Liver (tissue), 9 donors: Measurements from ENCODE around the gene RASL12. TPM values are rescaled to one million over a fixed set of nuclear protein-coding genes. Genes with fewer than 3 reads are reported as not detected.

Experiments
- DNase-seq: peaks from one replicate; pipeline ENCODE4 v3.0.0-alpha.2; 2017; ENCODE audit warnings: low spot score
- H3K27ac ChIP-seq, 2 donors: one replicate each; pipeline ENCODE4 v1.7.0; 2013; ENCODE audit warnings: inconsistent platforms in 2 of 2, low read length in 2 of 2, control low read depth in 1 of 2, low read depth in 1 of 2, mild to moderate bottlenecking in 1 of 2
- H3K27me3 ChIP-seq, 4 donors: one replicate each; pipeline versions ENCODE4 v1.6.1 to v1.7.0; 2013; ENCODE audit warnings: low read length in 3 of 4, inconsistent platforms in 1 of 4, mild to moderate bottlenecking in 1 of 4, moderate library complexity in 1 of 4; ENCODE audit not compliant: control insufficient read depth in 4 of 4, insufficient read depth in 4 of 4
- H3K36me3 ChIP-seq, 4 donors: one replicate each; pipeline versions ENCODE4 v1.6.1 to v1.7.0; 2013; ENCODE audit warnings: low read length in 3 of 4, mild to moderate bottlenecking in 3 of 4, low read depth in 1 of 4, moderate library complexity in 1 of 4; ENCODE audit not compliant: control insufficient read depth in 4 of 4, insufficient read depth in 3 of 4
- H3K4me1 ChIP-seq, 4 donors: one replicate each; pipeline versions ENCODE4 v1.6.1 to v1.7.0; 2013; ENCODE audit warnings: low read length in 3 of 4, mild to moderate bottlenecking in 3 of 4, moderate library complexity in 1 of 4; ENCODE audit not compliant: control insufficient read depth in 4 of 4, insufficient read depth in 4 of 4
- H3K4me3 ChIP-seq, 3 donors: one replicate each; pipeline versions ENCODE4 v1.6.1 to v1.7.0; 2013; ENCODE audit warnings: low read length in 3 of 3, control low read depth in 1 of 3, low read depth in 1 of 3, mild to moderate bottlenecking in 1 of 3
- H3K9ac ChIP-seq, 2 donors: one replicate each; pipeline ENCODE4 v1.7.0; 2013; ENCODE audit warnings: low read length in 2 of 2, mild to moderate bottlenecking in 2 of 2, moderate library complexity in 2 of 2, control low read depth in 1 of 2, low read depth in 1 of 2
- H3K9me3 ChIP-seq, 4 donors: one replicate each; pipeline versions ENCODE4 v1.6.1 to v1.7.0; 2013; ENCODE audit warnings: low read length in 3 of 4; ENCODE audit not compliant: control insufficient read depth in 4 of 4
- EGR1 ChIP-seq, 2 donors: IDR thresholded peaks; 2 replicates each; pipeline ENCODE4 v1.6.1; 2016 to 2018; ENCODE audit warnings: antibody characterized with exemption in 2 of 2, low read depth in 2 of 2
- FOXA1 ChIP-seq: IDR thresholded peaks from 2 replicates; pipeline ENCODE4 v1.6.1; 2016; ENCODE audit warnings: antibody characterized with exemption
- FOXA2 ChIP-seq: IDR thresholded peaks from 2 replicates; pipeline ENCODE4 v1.6.1; 2016; ENCODE audit warnings: antibody characterized with exemption
- GABPA ChIP-seq, 2 donors: IDR thresholded peaks in 1 of 2; conservative IDR thresholded peaks in 1 of 2; 2 replicates each; pipeline ENCODE4 v1.6.1; 2016; ENCODE audit warnings: antibody characterized with exemption in 2 of 2, mild to moderate bottlenecking in 1 of 2, moderate library complexity in 1 of 2
- HNF4A ChIP-seq, 2 donors: conservative IDR thresholded peaks; 2 replicates each; pipeline ENCODE4 v1.6.1; 2016; ENCODE audit warnings: antibody characterized with exemption in 2 of 2, mild to moderate bottlenecking in 2 of 2
- HNF4G ChIP-seq: IDR thresholded peaks from 2 replicates; pipeline ENCODE4 v1.6.1; 2016; ENCODE audit warnings: antibody characterized with exemption
- JUND ChIP-seq, 2 donors: IDR thresholded peaks; 2 replicates each; pipeline ENCODE4 v1.6.1; 2016; ENCODE audit warnings: antibody characterized with exemption in 2 of 2
- NR2F2 ChIP-seq: IDR thresholded peaks from 2 replicates; pipeline ENCODE4 v1.6.1; 2016; ENCODE audit warnings: antibody characterized with exemption
- RAD21 ChIP-seq, 2 donors: IDR thresholded peaks; 2 replicates each; pipeline ENCODE4 v1.6.1; 2016; ENCODE audit warnings: antibody characterized with exemption in 2 of 2, mild to moderate bottlenecking in 2 of 2
- RXRA ChIP-seq, 2 donors: IDR thresholded peaks; 2 replicates each; pipeline ENCODE4 v1.6.1; 2017 to 2018; ENCODE audit warnings: antibody characterized with exemption in 2 of 2, mild to moderate bottlenecking in 1 of 2
- SP1 ChIP-seq: IDR thresholded peaks from 2 replicates; pipeline ENCODE4 v1.6.1; 2018; ENCODE audit warnings: antibody characterized with exemption, mild to moderate bottlenecking
- TAF1 ChIP-seq: conservative IDR thresholded peaks from 2 replicates; pipeline ENCODE4 v1.6.1; 2016; ENCODE audit warnings: antibody characterized with exemption, mild to moderate bottlenecking
- YY1 ChIP-seq: IDR thresholded peaks from 2 replicates; pipeline ENCODE4 v1.6.1; 2016; ENCODE audit warnings: antibody characterized with exemption, mild to moderate bottlenecking
- WGBS: extraction: QIAGEN DNeasy Blood & Tissue Kit; methylation state at CpG from one replicate; pipeline ENCODE4 v1.1.7; 2013; 5-methylcytosine and 5-hydroxymethylcytosine counted together
- polyA plus RNA-seq, 2 donors: library from polyadenylated mRNA; stranded (reverse) in 1 of 2; unstranded in 1 of 2; fragments of 200-250 nt in 1 of 2; fragments of >200 nt in 1 of 2; fragmentation: Nextera tagmentation in 1 of 2; extraction: Ambion mirVana in 1 of 2; gene quantifications; one replicate each; pipeline versions ENCODE4 v1.2.1 to v1.2.3, GENCODE V29; 2013 to 2015
- total RNA-seq, 2 donors: library from RNA; depleted of rRNA; stranded (reverse); fragments of >200 nt; gene quantifications; one replicate each; pipeline ENCODE4 v1.2.3, GENCODE V29; 2014
- TF ChIP-seq, protein P1 (sequence below): IDR thresholded peaks from 2 replicates; pipeline ENCODE4 v1.6.1; 2016; ENCODE audit warnings: antibody characterized with exemption
- TF ChIP-seq, protein P2 (sequence below): IDR thresholded peaks from 2 replicates; pipeline ENCODE4 v1.6.1; 2016; ENCODE audit warnings: antibody characterized with exemption
- TF ChIP-seq, protein P3 (sequence below): IDR thresholded peaks from 2 replicates; pipeline ENCODE4 v1.6.1; 2016; ENCODE audit warnings: antibody characterized with exemption
- TF ChIP-seq, protein P4 (sequence below): IDR thresholded peaks from 2 replicates; pipeline ENCODE4 v1.6.1; 2016; ENCODE audit warnings: antibody characterized with exemption, mild to moderate bottlenecking
- TF ChIP-seq, protein P5 (sequence below): fragments of 150-350 bp; IDR thresholded peaks from 2 replicates; pipeline ENCODE4 v1.5.1; 2017; ENCODE audit warnings: improper control_type of control experiment, low read depth, low read length; ENCODE audit not compliant: missing input control
- donor health status: healthy.
- donor health status: healthy.
- donor health status: healthy.
- donor health status: healthy.
- donor health status: healthy.

The RASL12 gene
- total and polyA plus RNA-seq, 4 donors = 0.50 to 0.92 (median 0.63) TPM

DNA sequence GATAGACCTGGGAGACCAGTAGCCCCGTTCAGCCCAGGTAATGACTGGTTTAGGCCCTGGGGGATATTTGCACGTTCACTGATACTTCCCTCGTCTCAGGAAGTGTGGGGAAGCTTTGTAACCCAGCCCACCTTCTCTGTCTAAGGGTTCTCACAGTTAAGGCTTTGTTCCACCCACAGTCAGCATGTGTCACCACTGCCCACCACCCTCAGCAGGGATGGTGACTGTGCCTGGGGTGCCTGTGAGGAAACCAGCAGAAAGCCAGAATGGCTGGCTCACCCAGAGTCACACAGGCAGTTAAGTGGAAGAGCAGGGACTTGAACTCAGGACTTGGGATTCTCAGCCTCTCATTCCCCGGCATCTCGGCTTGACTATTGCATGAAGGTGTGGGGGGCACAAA, 14.0 kb upstream of the RASL12 start:
- no peak overlapping the region for H3K4me3 ChIP-seq
- DNase-seq = no peak
- no peaks in the 10 kb centered on the region for H3K36me3 ChIP-seq
- no peaks in the 10 kb centered on the region for H3K9me3 ChIP-seq
- H3K9ac ChIP-seq = no peak overlapping the region
- TF ChIP-seq EGR1 (IDR thresholded peaks at IDR 0.05; ENCODE audit: low read depth in 2 of 2) = no peak
- TF ChIP-seq, protein P1, sequence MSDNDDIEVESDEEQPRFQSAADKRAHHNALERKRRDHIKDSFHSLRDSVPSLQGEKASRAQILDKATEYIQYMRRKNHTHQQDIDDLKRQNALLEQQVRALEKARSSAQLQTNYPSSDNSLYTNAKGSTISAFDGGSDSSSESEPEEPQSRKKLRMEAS = no peak
- TF ChIP-seq, protein P2, sequence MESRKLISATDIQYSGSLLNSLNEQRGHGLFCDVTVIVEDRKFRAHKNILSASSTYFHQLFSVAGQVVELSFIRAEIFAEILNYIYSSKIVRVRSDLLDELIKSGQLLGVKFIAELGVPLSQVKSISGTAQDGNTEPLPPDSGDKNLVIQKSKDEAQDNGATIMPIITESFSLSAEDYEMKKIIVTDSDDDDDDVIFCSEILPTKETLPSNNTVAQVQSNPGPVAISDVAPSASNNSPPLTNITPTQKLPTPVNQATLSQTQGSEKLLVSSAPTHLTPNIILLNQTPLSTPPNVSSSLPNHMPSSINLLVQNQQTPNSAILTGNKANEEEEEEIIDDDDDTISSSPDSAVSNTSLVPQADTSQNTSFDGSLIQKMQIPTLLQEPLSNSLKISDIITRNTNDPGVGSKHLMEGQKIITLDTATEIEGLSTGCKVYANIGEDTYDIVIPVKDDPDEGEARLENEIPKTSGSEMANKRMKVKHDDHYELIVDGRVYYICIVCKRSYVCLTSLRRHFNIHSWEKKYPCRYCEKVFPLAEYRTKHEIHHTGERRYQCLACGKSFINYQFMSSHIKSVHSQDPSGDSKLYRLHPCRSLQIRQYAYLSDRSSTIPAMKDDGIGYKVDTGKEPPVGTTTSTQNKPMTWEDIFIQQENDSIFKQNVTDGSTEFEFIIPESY = no peak
- no peak for TF ChIP-seq HNF4A (conservative IDR thresholded peaks at IDR 0.05)
- TF ChIP-seq HNF4G = no peak
- TF ChIP-seq FOXA2 = no peak
- TF ChIP-seq, protein P3, sequence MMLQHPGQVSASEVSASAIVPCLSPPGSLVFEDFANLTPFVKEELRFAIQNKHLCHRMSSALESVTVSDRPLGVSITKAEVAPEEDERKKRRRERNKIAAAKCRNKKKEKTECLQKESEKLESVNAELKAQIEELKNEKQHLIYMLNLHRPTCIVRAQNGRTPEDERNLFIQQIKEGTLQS = no peak
- no peak for TF ChIP-seq RXRA (IDR thresholded peaks at IDR 0.05)
- TF ChIP-seq YY1 = no peak
- TF ChIP-seq JUND (IDR thresholded peaks at IDR 0.05) = no peak
- no peak for TF ChIP-seq FOXA1
- TF ChIP-seq, protein P4, sequence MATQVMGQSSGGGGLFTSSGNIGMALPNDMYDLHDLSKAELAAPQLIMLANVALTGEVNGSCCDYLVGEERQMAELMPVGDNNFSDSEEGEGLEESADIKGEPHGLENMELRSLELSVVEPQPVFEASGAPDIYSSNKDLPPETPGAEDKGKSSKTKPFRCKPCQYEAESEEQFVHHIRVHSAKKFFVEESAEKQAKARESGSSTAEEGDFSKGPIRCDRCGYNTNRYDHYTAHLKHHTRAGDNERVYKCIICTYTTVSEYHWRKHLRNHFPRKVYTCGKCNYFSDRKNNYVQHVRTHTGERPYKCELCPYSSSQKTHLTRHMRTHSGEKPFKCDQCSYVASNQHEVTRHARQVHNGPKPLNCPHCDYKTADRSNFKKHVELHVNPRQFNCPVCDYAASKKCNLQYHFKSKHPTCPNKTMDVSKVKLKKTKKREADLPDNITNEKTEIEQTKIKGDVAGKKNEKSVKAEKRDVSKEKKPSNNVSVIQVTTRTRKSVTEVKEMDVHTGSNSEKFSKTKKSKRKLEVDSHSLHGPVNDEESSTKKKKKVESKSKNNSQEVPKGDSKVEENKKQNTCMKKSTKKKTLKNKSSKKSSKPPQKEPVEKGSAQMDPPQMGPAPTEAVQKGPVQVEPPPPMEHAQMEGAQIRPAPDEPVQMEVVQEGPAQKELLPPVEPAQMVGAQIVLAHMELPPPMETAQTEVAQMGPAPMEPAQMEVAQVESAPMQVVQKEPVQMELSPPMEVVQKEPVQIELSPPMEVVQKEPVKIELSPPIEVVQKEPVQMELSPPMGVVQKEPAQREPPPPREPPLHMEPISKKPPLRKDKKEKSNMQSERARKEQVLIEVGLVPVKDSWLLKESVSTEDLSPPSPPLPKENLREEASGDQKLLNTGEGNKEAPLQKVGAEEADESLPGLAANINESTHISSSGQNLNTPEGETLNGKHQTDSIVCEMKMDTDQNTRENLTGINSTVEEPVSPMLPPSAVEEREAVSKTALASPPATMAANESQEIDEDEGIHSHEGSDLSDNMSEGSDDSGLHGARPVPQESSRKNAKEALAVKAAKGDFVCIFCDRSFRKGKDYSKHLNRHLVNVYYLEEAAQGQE = no peak
- TF ChIP-seq SP1 = no peak
- TF ChIP-seq TAF1 = no peak
- no peak for TF ChIP-seq NR2F2
- no peak for TF ChIP-seq RAD21 (IDR thresholded peaks at IDR 0.05)
- TF ChIP-seq GABPA (IDR thresholded peaks at IDR 0.05 in 1 of 2, conservative IDR thresholded peaks at IDR 0.05 in 1 of 2) = no peak
- TF ChIP-seq, protein P5, sequence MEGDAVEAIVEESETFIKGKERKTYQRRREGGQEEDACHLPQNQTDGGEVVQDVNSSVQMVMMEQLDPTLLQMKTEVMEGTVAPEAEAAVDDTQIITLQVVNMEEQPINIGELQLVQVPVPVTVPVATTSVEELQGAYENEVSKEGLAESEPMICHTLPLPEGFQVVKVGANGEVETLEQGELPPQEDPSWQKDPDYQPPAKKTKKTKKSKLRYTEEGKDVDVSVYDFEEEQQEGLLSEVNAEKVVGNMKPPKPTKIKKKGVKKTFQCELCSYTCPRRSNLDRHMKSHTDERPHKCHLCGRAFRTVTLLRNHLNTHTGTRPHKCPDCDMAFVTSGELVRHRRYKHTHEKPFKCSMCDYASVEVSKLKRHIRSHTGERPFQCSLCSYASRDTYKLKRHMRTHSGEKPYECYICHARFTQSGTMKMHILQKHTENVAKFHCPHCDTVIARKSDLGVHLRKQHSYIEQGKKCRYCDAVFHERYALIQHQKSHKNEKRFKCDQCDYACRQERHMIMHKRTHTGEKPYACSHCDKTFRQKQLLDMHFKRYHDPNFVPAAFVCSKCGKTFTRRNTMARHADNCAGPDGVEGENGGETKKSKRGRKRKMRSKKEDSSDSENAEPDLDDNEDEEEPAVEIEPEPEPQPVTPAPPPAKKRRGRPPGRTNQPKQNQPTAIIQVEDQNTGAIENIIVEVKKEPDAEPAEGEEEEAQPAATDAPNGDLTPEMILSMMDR = no peak
- 88% methylated on average over 5 of the region's 5 CpGs for WGBS
- H3K4me1 ChIP-seq = peaks cover 3 to 16% (median 11%) of the 10 kb centered on the region in 4 donors
- H3K27ac ChIP-seq = no peak overlapping the region
- no peaks in the 10 kb centered on the region for H3K27me3 ChIP-seq
